ENCODE data around the gene ADCY10.
A peak's percentile ranks its signal among the peaks of the same experiment; 100 is the strongest.

The ADCY10 gene

GRCh38 chr1:167789501-167789900 lies 124.4 kb downstream of the ADCY10 start:
- ATAC-seq (no peak), DNase-seq (no peak)
- Mint-ChIP-seq H3K27ac (peak overlapping the region; percentile 53), H3K27me3 (no peaks in the 10 kb centered on the region), H3K9me3 (no peaks in the 10 kb centered on the region), H3K36me3 (ENCODE audit: low read depth) (peaks cover 19% of the 10 kb centered on the region), H3K4me3 (no peak overlapping the region), H3K4me1 (peaks cover 21% of the 10 kb centered on the region)

GRCh38 chr1:167786502-167786901 lies 127.4 kb downstream of the ADCY10 start:
- H3K9me3 Mint-ChIP-seq, result no peaks in the 10 kb centered on the region
- no peaks in the 10 kb centered on the region for H3K27me3 Mint-ChIP-seq
- H3K4me3 Mint-ChIP-seq, result no peak overlapping the region
- H3K36me3 Mint-ChIP-seq (ENCODE audit: low read depth), result peaks cover 19% of the 10 kb centered on the region
- peaks cover 15% of the 10 kb centered on the region for H3K4me1 Mint-ChIP-seq
- ATAC-seq, result no peak
- H3K27ac Mint-ChIP-seq, result no peak overlapping the region
- DNase-seq, result no peak

GRCh38 chr1:167784876-167785550 lies 128.9 kb downstream of the ADCY10 start:
- peaks cover 21% of the 10 kb centered on the region for H3K36me3 Mint-ChIP-seq (ENCODE audit: low read depth)
- peaks cover 12% of the 10 kb centered on the region for H3K4me1 Mint-ChIP-seq
- no peak overlapping the region for H3K27ac Mint-ChIP-seq
- ATAC-seq, result peak; percentile 77
- no peaks in the 10 kb centered on the region for H3K27me3 Mint-ChIP-seq
- H3K9me3 Mint-ChIP-seq, result peaks cover 7% of the 10 kb centered on the region
- no peak overlapping the region for H3K4me3 Mint-ChIP-seq
- no peak for DNase-seq

- Mint-ChIP-seq H3K36me3 (ENCODE audit: low read depth) (peaks cover 19% of the 10 kb centered on the region), H3K27ac (no peak overlapping the region), H3K4me1 (no peaks in the 10 kb centered on the region), H3K27me3 (no peaks in the 10 kb centered on the region), H3K9me3 (peaks cover 14% of the 10 kb centered on the region), H3K4me3 (no peak overlapping the region)
- DNase-seq (no peak), ATAC-seq (no peak)
Observed at GRCh38 chr1:167782946-167783345, 131.0 kb downstream of the ADCY10 start.

GRCh38 chr1:167781558-167781957 lies 132.4 kb downstream of the ADCY10 start:
- ATAC-seq, result no peak
- H3K4me3 Mint-ChIP-seq, result no peak overlapping the region
- H3K27ac Mint-ChIP-seq, result no peak overlapping the region
- peaks cover 14% of the 10 kb centered on the region for H3K9me3 Mint-ChIP-seq
- DNase-seq, result no peak
- H3K4me1 Mint-ChIP-seq, result peaks cover 10% of the 10 kb centered on the region
- peaks cover 21% of the 10 kb centered on the region for H3K36me3 Mint-ChIP-seq (ENCODE audit: low read depth)
- H3K27me3 Mint-ChIP-seq, result no peaks in the 10 kb centered on the region

GRCh38 chr1:167777269-167777650 lies 136.7 kb downstream of the ADCY10 start:
- Mint-ChIP-seq H3K27ac (no peak overlapping the region), H3K36me3 (ENCODE audit: low read depth) (peaks cover 32% of the 10 kb centered on the region), H3K27me3 (no peaks in the 10 kb centered on the region), H3K9me3 (peaks cover 14% of the 10 kb centered on the region), H3K4me3 (no peak overlapping the region), H3K4me1 (peaks cover 28% of the 10 kb centered on the region)
- DNase-seq (no peak), ATAC-seq (peak; percentile 81)

- Mint-ChIP-seq H3K9me3 (peaks cover 14% of the 10 kb centered on the region), H3K27ac (no peak overlapping the region), H3K4me1 (peaks cover 28% of the 10 kb centered on the region), H3K27me3 (no peaks in the 10 kb centered on the region), H3K4me3 (no peak overlapping the region), H3K36me3 (ENCODE audit: low read depth) (peaks cover 32% of the 10 kb centered on the region)
- DNase-seq, result no peak
- no peak for ATAC-seq
Observed at GRCh38 chr1:167776616-167777268, 137.2 kb downstream of the ADCY10 start.

- Mint-ChIP-seq H3K4me1 (peaks cover 28% of the 10 kb centered on the region), H3K36me3 (ENCODE audit: low read depth) (peaks cover 30% of the 10 kb centered on the region), H3K9me3 (peaks cover 11% of the 10 kb centered on the region), H3K4me3 (no peak overlapping the region), H3K27ac (peak overlapping the region; percentile 11), H3K27me3 (no peaks in the 10 kb centered on the region)
- ATAC-seq (no peak), DNase-seq (no peak)
Observed at GRCh38 chr1:167776151-167776550, 137.8 kb downstream of the ADCY10 start.

GRCh38 chr1:167775178-167775577 lies 138.8 kb downstream of the ADCY10 start:
- Mint-ChIP-seq H3K9me3 (peaks cover 8% of the 10 kb centered on the region), H3K36me3 (ENCODE audit: low read depth) (peaks cover 25% of the 10 kb centered on the region), H3K4me3 (no peak overlapping the region), H3K4me1 (peaks cover 28% of the 10 kb centered on the region), H3K27ac (no peak overlapping the region), H3K27me3 (no peaks in the 10 kb centered on the region)
- no peak for ATAC-seq
- no peak for DNase-seq

- DNase-seq (no peak), ATAC-seq (no peak)
- peaks cover 28% of the 10 kb centered on the region for H3K4me1 Mint-ChIP-seq
- H3K9me3 Mint-ChIP-seq, result peaks cover 4% of the 10 kb centered on the region
- peaks cover 24% of the 10 kb centered on the region for H3K36me3 Mint-ChIP-seq (ENCODE audit: low read depth)
- no peak overlapping the region for H3K4me3 Mint-ChIP-seq
- H3K27me3 Mint-ChIP-seq, result no peaks in the 10 kb centered on the region
- no peak overlapping the region for H3K27ac Mint-ChIP-seq
Observed at GRCh38 chr1:167774710-167775109, 139.2 kb downstream of the ADCY10 start.

- H3K9me3 Mint-ChIP-seq, result no peaks in the 10 kb centered on the region
- DNase-seq (no peak), ATAC-seq (no peak)
- peaks cover 28% of the 10 kb centered on the region for H3K4me1 Mint-ChIP-seq
- H3K36me3 Mint-ChIP-seq (ENCODE audit: low read depth), result peaks cover 29% of the 10 kb centered on the region
- H3K27me3 Mint-ChIP-seq, result no peaks in the 10 kb centered on the region
- H3K27ac Mint-ChIP-seq, result no peak overlapping the region
- H3K4me3 Mint-ChIP-seq, result no peak overlapping the region
Observed at GRCh38 chr1:167773516-167773915, 140.4 kb downstream of the ADCY10 start.

- peaks cover 35% of the 10 kb centered on the region for H3K36me3 Mint-ChIP-seq (ENCODE audit: low read depth)
- no peaks in the 10 kb centered on the region for H3K9me3 Mint-ChIP-seq
- DNase-seq (no peak), ATAC-seq (no peak)
- no peak overlapping the region for H3K4me3 Mint-ChIP-seq
- no peaks in the 10 kb centered on the region for H3K27me3 Mint-ChIP-seq
- peaks cover 27% of the 10 kb centered on the region for H3K4me1 Mint-ChIP-seq
- H3K27ac Mint-ChIP-seq, result no peak overlapping the region
Observed at GRCh38 chr1:167772436-167772835, 141.5 kb downstream of the ADCY10 start.

GRCh38 chr1:167770127-167770526 lies 143.8 kb downstream of the ADCY10 start:
- ATAC-seq (no peak), DNase-seq (no peak)
- Mint-ChIP-seq H3K9me3 (no peaks in the 10 kb centered on the region), H3K4me3 (no peak overlapping the region), H3K27me3 (no peaks in the 10 kb centered on the region), H3K4me1 (peaks cover 5% of the 10 kb centered on the region), H3K36me3 (ENCODE audit: low read depth) (peaks cover 30% of the 10 kb centered on the region), H3K27ac (no peak overlapping the region)

GRCh38 chr1:167767761-167768160 lies 146.2 kb downstream of the ADCY10 start:
- ATAC-seq (no peak), DNase-seq (no peak)
- Mint-ChIP-seq H3K9me3 (no peaks in the 10 kb centered on the region), H3K4me3 (no peak overlapping the region), H3K27me3 (no peaks in the 10 kb centered on the region), H3K27ac (no peak overlapping the region), H3K36me3 (ENCODE audit: low read depth) (peaks cover 26% of the 10 kb centered on the region), H3K4me1 (peaks cover under 1% of the 10 kb centered on the region)

GRCh38 chr1:167766538-167766937 lies 147.4 kb downstream of the ADCY10 start:
- no peak overlapping the region for H3K4me3 Mint-ChIP-seq
- no peak for ATAC-seq
- no peak for DNase-seq
- peaks cover 21% of the 10 kb centered on the region for H3K36me3 Mint-ChIP-seq (ENCODE audit: low read depth)
- no peak overlapping the region for H3K27ac Mint-ChIP-seq
- no peaks in the 10 kb centered on the region for H3K27me3 Mint-ChIP-seq
- H3K9me3 Mint-ChIP-seq, result no peaks in the 10 kb centered on the region
- H3K4me1 Mint-ChIP-seq, result peaks cover 13% of the 10 kb centered on the region
